Loucy (cell line): Measurements from ENCODE around the gene EML1.

Source experiments
- H2AFZ ChIP-seq: fragments of 200-600 bp; sonication (generic); 2 replicates; pipeline ENCODE4 v1.6.0; 2016; ENCODE audit warnings: antibody characterized with exemption, mild to moderate bottlenecking, low read length, moderate library complexity
- H3F3A ChIP-seq: fragments of 200-600 bp; 2 replicates; pipeline ENCODE4 v1.6.0; 2016; ENCODE audit warnings: antibody characterized with exemption, low read depth, mild to moderate bottlenecking
- H3K27me3 ChIP-seq: fragments of 200-600 bp; sonication (generic); 2 replicates; pipeline ENCODE4 v1.6.1; 2014; ENCODE audit warnings: low read length, mild to moderate bottlenecking; ENCODE audit not compliant: insufficient read depth, poor library complexity, severe bottlenecking
- H3K36me3 ChIP-seq: fragments of 200-600 bp; sonication (generic); 2 replicates; pipeline ENCODE4 v1.6.1; 2016; ENCODE audit warnings: low read length; ENCODE audit not compliant: insufficient read depth
- H3K4me1 ChIP-seq: fragments of 200-600 bp; sonication (generic); 2 replicates; pipeline ENCODE4 v1.5.1; 2014; ENCODE audit warnings: low read length, mild to moderate bottlenecking; ENCODE audit not compliant: insufficient read depth, poor library complexity, severe bottlenecking
- H3K4me2 ChIP-seq: fragments of 200-600 bp; sonication (generic); 2 replicates; pipeline ENCODE4 v1.6.0; 2014; ENCODE audit warnings: antibody characterized with exemption, low read length, low read depth, mild to moderate bottlenecking; ENCODE audit not compliant: poor library complexity, severe bottlenecking
- H3K4me3 ChIP-seq: fragments of 200-600 bp; sonication (generic); 2 replicates; pipeline ENCODE4 v1.5.1; 2014; ENCODE audit warnings: low read length, mild to moderate bottlenecking, mixed read lengths; ENCODE audit not compliant: poor library complexity, severe bottlenecking
- H3K79me2 ChIP-seq: fragments of 200-600 bp; sonication (generic); 2 replicates; pipeline ENCODE4 v1.6.1; 2014; ENCODE audit warnings: low read length; ENCODE audit not compliant: insufficient read depth
- H3K9ac ChIP-seq: fragments of 200-600 bp; sonication (generic); 2 replicates; pipeline ENCODE4 v1.6.0; 2014; ENCODE audit warnings: mild to moderate bottlenecking, low read depth, low read length, moderate library complexity; ENCODE audit not compliant: poor library complexity, severe bottlenecking
- H3K9me2 ChIP-seq: fragments of 200-600 bp; sonication (generic); replicated peaks from 2 replicates; pipeline ENCODE4 v1.6.1; 2016; ENCODE audit warnings: low read depth, low read length, mixed read lengths
- H3K9me3 ChIP-seq: fragments of 200-600 bp; sonication (generic); 2 replicates; pipeline ENCODE4 v1.6.1; 2014; ENCODE audit warnings: mild to moderate bottlenecking, antibody characterized with exemption, low read length, low read depth; ENCODE audit not compliant: insufficient read depth
- H4K20me1 ChIP-seq: fragments of 200-600 bp; sonication (generic); 2 replicates; pipeline ENCODE4 v1.6.0; 2014; ENCODE audit warnings: antibody characterized with exemption, low read length, mild to moderate bottlenecking; ENCODE audit not compliant: insufficient read depth, poor library complexity, severe bottlenecking
- EZH2phosphoT487 ChIP-seq: fragments of 200-600 bp; IDR thresholded peaks from 2 replicates; pipeline ENCODE4 v1.6.1; 2018; ENCODE audit warnings: antibody characterized with exemption, mild to moderate bottlenecking, moderate library complexity, borderline replicate concordance
- TF ChIP-seq, protein P1 (sequence below): fragments of 200-600 bp; sonication (generic); conservative IDR thresholded peaks from 2 replicates; pipeline ENCODE4 v1.5.1; 2014; ENCODE audit warnings: mild to moderate bottlenecking, antibody characterized with exemption, low read length

EML1 gene

DNA sequence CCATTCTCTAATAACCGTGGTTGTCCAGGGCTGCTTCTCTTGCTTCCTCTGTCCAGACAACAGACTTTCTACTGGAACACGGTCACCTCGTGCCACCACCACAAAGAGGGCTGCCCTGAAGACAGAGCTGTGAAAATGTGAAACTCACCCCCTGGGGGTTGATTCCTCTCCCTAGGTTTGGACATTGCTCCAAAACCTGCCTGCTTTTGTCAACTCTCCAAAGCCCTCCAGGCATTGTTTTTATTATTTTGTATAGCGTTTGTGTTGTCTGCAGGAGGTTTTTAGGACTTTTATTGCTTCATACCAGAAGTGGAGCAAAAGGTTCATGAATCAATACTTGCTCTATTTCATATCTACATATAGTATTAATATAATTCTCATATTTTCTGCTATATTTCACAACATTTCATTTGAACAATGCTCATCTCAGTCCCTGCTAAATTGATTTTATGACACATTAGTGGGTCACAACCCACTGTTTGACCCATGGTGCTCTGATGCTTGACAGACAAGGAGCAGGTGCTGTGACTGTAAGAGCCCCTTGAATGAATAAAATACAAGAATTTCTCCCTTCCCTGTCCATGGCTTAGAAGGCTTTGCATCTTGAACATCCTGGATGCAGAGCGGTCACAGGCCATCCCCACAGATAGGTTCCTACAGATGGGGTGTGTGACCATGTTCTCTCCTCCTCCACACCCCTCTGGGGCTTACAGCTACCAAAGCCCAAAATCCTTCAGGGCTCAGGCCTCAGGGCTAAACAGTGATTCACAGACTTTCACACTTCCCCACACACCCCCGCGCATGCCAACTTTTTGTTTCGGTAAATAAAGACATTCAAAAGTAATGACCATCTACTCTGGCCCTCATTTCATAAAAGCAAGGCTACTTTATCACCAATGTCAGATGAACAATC, 20.6 kb upstream of the EML1 start:
- H3K79me2 ChIP-seq = no peaks in the 10 kb centered on the region
- H3F3A ChIP-seq = no peaks in the 10 kb centered on the region
- no peaks in the 10 kb centered on the region for H3K4me1 ChIP-seq
- H3K4me3 ChIP-seq = no peak overlapping the region
- no peaks in the 10 kb centered on the region for H4K20me1 ChIP-seq
- no peaks in the 10 kb centered on the region for H3K9me2 ChIP-seq
- no peak for TF ChIP-seq EZH2phosphoT487
- TF ChIP-seq, protein P1, sequence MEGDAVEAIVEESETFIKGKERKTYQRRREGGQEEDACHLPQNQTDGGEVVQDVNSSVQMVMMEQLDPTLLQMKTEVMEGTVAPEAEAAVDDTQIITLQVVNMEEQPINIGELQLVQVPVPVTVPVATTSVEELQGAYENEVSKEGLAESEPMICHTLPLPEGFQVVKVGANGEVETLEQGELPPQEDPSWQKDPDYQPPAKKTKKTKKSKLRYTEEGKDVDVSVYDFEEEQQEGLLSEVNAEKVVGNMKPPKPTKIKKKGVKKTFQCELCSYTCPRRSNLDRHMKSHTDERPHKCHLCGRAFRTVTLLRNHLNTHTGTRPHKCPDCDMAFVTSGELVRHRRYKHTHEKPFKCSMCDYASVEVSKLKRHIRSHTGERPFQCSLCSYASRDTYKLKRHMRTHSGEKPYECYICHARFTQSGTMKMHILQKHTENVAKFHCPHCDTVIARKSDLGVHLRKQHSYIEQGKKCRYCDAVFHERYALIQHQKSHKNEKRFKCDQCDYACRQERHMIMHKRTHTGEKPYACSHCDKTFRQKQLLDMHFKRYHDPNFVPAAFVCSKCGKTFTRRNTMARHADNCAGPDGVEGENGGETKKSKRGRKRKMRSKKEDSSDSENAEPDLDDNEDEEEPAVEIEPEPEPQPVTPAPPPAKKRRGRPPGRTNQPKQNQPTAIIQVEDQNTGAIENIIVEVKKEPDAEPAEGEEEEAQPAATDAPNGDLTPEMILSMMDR = no peak
- no peaks in the 10 kb centered on the region for H3K27me3 ChIP-seq
- no peaks in the 10 kb centered on the region for H3K36me3 ChIP-seq
- H3K9me3 ChIP-seq = no peaks in the 10 kb centered on the region
- H3K4me2 ChIP-seq = no peak overlapping the region
- H2AFZ ChIP-seq = no peak overlapping the region
- H3K9ac ChIP-seq = no peak overlapping the region

DNA sequence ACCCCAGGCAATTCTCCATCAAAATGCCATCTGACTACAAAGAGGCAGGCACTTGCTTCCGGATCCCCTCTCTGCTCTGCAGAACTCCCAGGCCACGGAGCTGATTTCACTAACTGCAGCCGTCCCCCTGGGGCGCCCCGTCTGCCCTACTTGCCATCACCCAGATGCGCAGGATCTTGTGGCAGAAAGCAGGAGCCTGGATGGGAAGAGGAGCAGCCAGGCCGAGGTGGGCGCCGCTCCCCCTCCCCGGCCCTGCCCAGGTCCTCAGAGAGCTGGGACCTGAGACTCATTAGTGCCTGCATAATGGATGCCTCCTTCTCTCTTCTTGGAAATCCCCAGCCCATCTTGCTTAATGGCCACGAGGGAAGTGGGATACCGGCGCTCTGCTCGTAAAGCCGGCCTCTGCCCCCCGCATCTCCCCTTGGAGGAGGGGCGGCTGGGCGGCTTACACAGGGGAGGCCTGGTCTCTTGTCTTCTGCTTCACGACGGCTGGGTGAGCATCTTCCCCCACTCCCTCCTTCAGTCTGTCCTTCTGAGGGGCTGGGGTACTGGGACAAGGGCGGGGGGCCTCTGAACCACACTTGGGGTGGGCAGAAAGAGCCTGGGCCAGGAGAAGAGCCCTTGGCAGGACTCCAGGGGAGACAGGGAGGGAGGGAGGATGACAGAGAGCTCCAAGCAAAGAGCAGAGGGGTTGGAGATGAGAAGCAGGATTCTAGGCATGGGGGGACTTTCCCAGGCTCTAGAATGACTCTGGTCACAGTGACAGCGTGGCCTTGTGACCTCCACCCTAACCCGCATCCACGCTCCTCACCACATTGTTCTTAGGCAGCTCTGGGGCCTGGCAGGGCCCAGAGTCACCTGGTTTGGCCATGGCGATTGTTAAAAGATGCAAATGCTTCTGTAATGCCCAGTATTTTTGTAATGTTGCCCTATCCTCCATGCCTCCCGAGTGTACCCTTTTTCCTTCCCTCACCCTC, 19.4 kb upstream of the EML1 start:
- Histone ChIP-seq H3F3A (no peaks in the 10 kb centered on the region), H3K4me3 (no peak overlapping the region), H3K4me2 (no peak overlapping the region), H3K9me3 (no peaks in the 10 kb centered on the region), H4K20me1 (no peaks in the 10 kb centered on the region), H3K36me3 (no peaks in the 10 kb centered on the region), H3K9ac (no peak overlapping the region), H3K4me1 (no peaks in the 10 kb centered on the region), H2AFZ (no peak overlapping the region), H3K9me2 (no peaks in the 10 kb centered on the region), H3K79me2 (no peaks in the 10 kb centered on the region), H3K27me3 (peaks cover under 1% of the 10 kb centered on the region)
- TF ChIP-seq, protein P1 = no peak
- no peak for TF ChIP-seq EZH2phosphoT487

DNA sequence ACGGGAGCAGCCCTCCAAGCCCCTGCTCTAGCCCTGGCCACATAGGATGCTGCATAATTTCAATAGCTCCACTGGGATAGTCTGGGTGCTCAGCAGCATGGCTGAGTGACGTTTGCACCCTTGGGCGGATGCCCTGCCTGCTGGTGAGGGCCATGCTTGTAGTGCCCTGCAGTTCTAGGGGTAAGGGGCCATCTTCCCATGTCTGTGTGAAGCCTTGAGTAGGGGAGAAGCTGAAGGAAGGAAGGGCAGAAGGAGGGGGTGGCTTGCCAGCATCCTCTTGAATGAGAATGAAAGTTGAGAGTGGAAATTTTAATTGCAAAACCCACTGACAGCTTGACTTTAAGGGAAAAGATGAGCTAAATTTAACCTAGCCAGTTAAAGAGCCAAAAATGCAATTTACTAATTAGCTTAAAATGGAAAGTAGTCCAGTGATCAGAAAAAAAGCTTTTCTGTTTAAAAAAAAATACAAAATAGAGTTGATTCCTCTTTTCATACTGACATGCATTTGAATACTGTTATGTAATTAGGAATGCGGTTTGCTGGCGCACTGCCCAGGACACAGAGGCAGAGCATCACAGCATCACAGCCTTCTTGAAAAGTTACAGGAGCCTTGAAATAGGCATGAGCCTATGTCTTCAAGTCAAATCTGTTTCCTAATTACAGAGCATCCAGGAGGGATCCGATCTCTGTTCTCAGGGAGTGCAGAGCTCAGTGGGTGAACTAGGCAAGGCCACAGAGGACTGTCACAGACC, 18.5 kb upstream of the EML1 start:
- H3K9ac ChIP-seq = no peak overlapping the region
- H4K20me1 ChIP-seq = no peaks in the 10 kb centered on the region
- H2AFZ ChIP-seq = no peak overlapping the region
- no peaks in the 10 kb centered on the region for H3F3A ChIP-seq
- H3K27me3 ChIP-seq = peaks cover 7% of the 10 kb centered on the region
- TF ChIP-seq, protein P1 = no peak
- no peak for TF ChIP-seq EZH2phosphoT487
- H3K4me2 ChIP-seq = no peak overlapping the region
- no peaks in the 10 kb centered on the region for H3K36me3 ChIP-seq
- H3K79me2 ChIP-seq = no peaks in the 10 kb centered on the region
- H3K4me3 ChIP-seq = no peak overlapping the region
- no peaks in the 10 kb centered on the region for H3K4me1 ChIP-seq
- H3K9me3 ChIP-seq = no peaks in the 10 kb centered on the region
- H3K9me2 ChIP-seq = no peaks in the 10 kb centered on the region
